Esophagus muscularis mucosa (tissue), 4 donors: ENCODE measurements around the gene CCDC181. TPM values are rescaled to one million over a fixed set of nuclear protein-coding genes. Genes with fewer than 3 reads are reported as not detected.

Experiments used
- DNase-seq: peaks from one replicate; pipeline ENCODE4 v3.0.0-alpha.2; 2017; ENCODE audit errors: extremely low spot score
- H3K27ac ChIP-seq, 4 donors: fragments of 200-600 bp; sonication (generic); replicated peaks in 1 of 4; 1 replicate in 3 of 4; 2 replicates in 1 of 4; pipeline ENCODE4 v1.5.1; 2016 to 2019; ENCODE audit warnings: mild to moderate bottlenecking in 1 of 4
- H3K27me3 ChIP-seq, 4 donors: fragments of 200-600 bp; sonication (generic); one replicate each; pipeline versions ENCODE4 v1.5.1 to v1.6.0; 2016 to 2019
- H3K36me3 ChIP-seq, 4 donors: fragments of 200-600 bp; sonication (generic); one replicate each; pipeline ENCODE4 v1.5.1; 2016 to 2019
- H3K4me1 ChIP-seq, 4 donors: fragments of 200-600 bp; sonication (generic); one replicate each; pipeline ENCODE4 v1.5.1; 2016 to 2019
- H3K4me3 ChIP-seq, 4 donors: fragments of 200-600 bp; sonication (generic); 1 replicate in 2 of 4; 2 replicates in 2 of 4; pipeline ENCODE4 v1.5.1; 2016 to 2019; ENCODE audit warnings: mild to moderate bottlenecking in 4 of 4, moderate library complexity in 1 of 4
- H3K9me3 ChIP-seq, 4 donors: fragments of 200-600 bp; sonication (generic); 1 replicate in 3 of 4; 2 replicates in 1 of 4; pipeline ENCODE4 v1.5.1; 2016 to 2019
- EP300 ChIP-seq: sonication (generic); formaldehyde crosslinking; IDR thresholded peaks from one replicate; pipeline ENCODE4 v1.6.1; 2017; ENCODE audit warnings: antibody characterized with exemption
- POLR2A ChIP-seq: fragments of 450-650 bp; IDR thresholded peaks from one replicate; pipeline ENCODE4 v1.6.1; 2017; ENCODE audit warnings: antibody characterized with exemption, moderate library complexity, mild to moderate bottlenecking, low read depth
- POLR2AphosphoS5 ChIP-seq, 2 donors: sonication (generic); formaldehyde crosslinking; IDR thresholded peaks; one replicate each; pipeline ENCODE4 v1.6.1; 2017; ENCODE audit warnings: antibody characterized with exemption in 2 of 2
- whole genome bisulfite sequencing: methylation state at CpG from one replicate; pipeline ENCODE4 v1.1.5; 2018; 5-methylcytosine and 5-hydroxymethylcytosine counted together
- intact Hi-C: fragments of 100-400 bp; cut with DNase I; formaldehyde crosslinking; loops from one replicate; pipeline ENCODE4 v1.15.1; 2023
- total RNA-seq, 4 donors: library from RNA; depleted of rRNA; stranded (reverse); fragments of >200 nt; gene quantifications; one replicate each; pipeline versions ENCODE4 v1.1.0 to v1.2.1, GENCODE V29; 2016
- TF ChIP-seq, protein P1 (sequence below), 3 experiments: fragments of 200-600 bp in 2 of 3; fragments of 450-650 bp in 1 of 3; sonication (generic) in 2 of 3; IDR thresholded peaks; one replicate each; pipeline ENCODE4 v1.5.1; 2017 to 2019; ENCODE audit warnings: antibody characterized with exemption in 3 of 3, mild to moderate bottlenecking in 2 of 3, moderate library complexity in 1 of 3

Gene CCDC181
- total RNA-seq, 4 donors from 2014 or later = 0.80 to 2.3 (median 0.91) TPM

DNA sequence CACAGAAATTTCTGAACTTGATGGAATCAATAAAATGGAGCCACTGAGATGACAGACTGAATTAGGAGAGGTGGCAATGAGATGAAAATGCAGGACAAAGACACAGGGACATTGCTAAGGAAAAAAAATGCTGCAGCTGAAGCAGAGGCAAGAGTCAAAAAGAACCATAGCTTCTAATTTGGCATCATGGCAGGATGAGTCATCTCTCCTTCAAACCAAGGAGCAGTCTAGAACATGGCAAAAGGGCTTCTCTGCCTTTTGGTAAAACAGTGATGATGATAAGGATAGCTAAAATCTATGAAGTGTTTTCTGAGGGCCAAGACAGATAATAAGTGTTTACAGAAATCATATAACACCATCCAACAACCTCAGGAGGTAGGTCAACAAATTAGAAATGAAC, 41.7 kb upstream of the CCDC181 start:
- Histone ChIP-seq H3K4me3 (no peak overlapping the region), H3K27me3 (no peaks in the 10 kb centered on the region), H3K27ac (no peak overlapping the region), H3K4me1 (peaks cover 0 to 11% (median 0%) of the 10 kb centered on the region in 4 donors), H3K36me3 (peaks cover 0 to 50% (median 18%) of the 10 kb centered on the region in 4 donors), H3K9me3 (no peaks in the 10 kb centered on the region)
- no peak for DNase-seq
- intact Hi-C loops = loop anchor here (2.0 kb wide), 1 partner anchor 78 kb away; no protein-coding TSS in a partner anchor
- TF ChIP-seq EP300 = no peak

DNA sequence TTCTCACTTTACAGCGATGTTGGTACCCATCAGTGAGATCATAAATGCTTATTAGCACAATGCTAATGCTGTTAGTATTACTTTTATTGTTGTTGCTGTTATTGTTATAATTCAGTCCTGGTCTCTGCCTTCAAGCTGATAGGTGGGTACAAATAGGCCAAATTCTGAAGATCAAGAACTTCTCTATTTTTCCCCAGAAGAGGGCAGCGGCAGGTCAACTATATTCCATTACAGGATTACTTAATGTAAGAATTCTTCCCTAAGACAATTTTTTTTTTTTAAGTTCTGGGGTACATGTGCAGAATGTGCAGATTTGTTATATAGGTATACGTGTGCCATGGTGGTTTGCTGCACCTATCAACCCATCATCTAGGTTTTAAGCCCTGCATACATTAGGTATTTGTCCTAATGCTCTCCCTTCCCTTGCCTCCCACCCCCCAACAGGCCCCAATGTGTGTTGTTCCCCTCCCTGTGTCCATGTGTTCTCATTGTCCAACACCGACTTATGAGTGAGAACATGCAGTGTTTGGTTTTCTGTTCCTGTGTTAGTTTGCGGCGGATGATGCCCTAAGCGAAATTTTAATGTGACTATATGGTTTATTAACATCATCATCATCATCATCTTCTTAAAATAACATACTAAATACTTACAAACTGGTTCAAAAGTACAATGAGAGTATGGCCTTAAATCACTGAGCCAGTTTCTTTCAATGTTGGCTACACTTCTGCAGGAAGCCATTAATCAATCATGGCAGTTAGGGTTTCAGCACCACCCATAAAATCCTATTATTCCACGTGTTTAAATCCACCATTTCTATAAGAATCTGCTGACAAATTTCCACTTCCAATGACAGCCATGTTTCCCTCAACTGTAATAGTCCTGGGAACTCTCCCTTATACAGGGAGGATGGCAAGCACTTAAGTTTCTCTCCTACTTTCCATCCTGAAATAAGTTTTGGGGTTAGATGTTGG, 39.3 kb upstream of the CCDC181 start:
- DNase-seq = no peak
- WGBS = 80% methylated on average over 8 of the region's 8 CpGs
- no peak overlapping the region for H3K27ac ChIP-seq
- TF ChIP-seq EP300 = no peak
- TF ChIP-seq POLR2AphosphoS5 (IDR thresholded peaks at IDR 0.05) = no peak
- TF ChIP-seq, protein P1, sequence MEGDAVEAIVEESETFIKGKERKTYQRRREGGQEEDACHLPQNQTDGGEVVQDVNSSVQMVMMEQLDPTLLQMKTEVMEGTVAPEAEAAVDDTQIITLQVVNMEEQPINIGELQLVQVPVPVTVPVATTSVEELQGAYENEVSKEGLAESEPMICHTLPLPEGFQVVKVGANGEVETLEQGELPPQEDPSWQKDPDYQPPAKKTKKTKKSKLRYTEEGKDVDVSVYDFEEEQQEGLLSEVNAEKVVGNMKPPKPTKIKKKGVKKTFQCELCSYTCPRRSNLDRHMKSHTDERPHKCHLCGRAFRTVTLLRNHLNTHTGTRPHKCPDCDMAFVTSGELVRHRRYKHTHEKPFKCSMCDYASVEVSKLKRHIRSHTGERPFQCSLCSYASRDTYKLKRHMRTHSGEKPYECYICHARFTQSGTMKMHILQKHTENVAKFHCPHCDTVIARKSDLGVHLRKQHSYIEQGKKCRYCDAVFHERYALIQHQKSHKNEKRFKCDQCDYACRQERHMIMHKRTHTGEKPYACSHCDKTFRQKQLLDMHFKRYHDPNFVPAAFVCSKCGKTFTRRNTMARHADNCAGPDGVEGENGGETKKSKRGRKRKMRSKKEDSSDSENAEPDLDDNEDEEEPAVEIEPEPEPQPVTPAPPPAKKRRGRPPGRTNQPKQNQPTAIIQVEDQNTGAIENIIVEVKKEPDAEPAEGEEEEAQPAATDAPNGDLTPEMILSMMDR (IDR thresholded peaks at IDR 0.05) = peak; percentile 38 to 44 (median 39)
- H3K9me3 ChIP-seq = no peaks in the 10 kb centered on the region
- no peaks in the 10 kb centered on the region for H3K27me3 ChIP-seq
- H3K4me3 ChIP-seq = no peak overlapping the region
- intact Hi-C loops = no loop called here
- peaks cover 0 to 50% (median 18%) of the 10 kb centered on the region in 4 donors for H3K36me3 ChIP-seq
- H3K4me1 ChIP-seq = no peaks in the 10 kb centered on the region

GRCh38 chr1:169465281-169465680, 38.0 kb upstream of the CCDC181 start:
- Histone ChIP-seq H3K9me3 (no peaks in the 10 kb centered on the region), H3K27ac (no peak overlapping the region), H3K36me3 (peaks cover 0 to 50% (median 18%) of the 10 kb centered on the region in 4 donors), H3K4me3 (no peak overlapping the region), H3K4me1 (peaks cover 0 to 6% (median 4%) of the 10 kb centered on the region in 4 donors), H3K27me3 (peaks cover 0 to 4% (median under 1%) of the 10 kb centered on the region in 4 donors)
- intact Hi-C loops = no loop called here
- no peak for DNase-seq
- TF ChIP-seq POLR2AphosphoS5 (IDR thresholded peaks at IDR 0.05) (no peak), POLR2A (no peak), EP300 (no peak)
- TF ChIP-seq, protein P1 (IDR thresholded peaks at IDR 0.05) = no peak

DNA sequence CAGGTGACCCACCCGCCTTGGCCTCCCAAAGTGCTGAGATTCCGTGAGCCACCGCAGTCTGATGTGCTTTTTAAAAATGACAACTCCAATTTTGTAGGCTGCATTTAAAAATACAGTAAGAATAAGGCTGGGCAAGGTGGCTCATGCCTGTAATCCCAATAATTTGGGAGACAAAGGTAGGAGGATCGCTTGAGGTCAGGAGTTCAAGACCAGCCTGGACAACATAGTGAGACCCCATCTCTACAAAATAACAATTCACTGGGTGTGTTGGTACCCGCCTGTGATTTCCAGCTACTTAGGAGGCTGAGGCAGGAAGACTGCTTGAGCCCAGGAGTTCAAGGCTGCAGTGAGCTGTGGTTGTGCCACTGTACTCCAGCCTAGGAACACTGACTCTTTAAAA, 35.1 kb upstream of the CCDC181 start:
- WGBS = 99% methylated on average over 5 of the region's 5 CpGs
- Histone ChIP-seq H3K27ac (no peak overlapping the region), H3K27me3 (peaks cover 0 to 8% (median 2%) of the 10 kb centered on the region in 4 donors), H3K4me3 (no peak overlapping the region), H3K9me3 (peaks cover 0 to 6% (median 3%) of the 10 kb centered on the region in 4 donors), H3K4me1 (peaks cover 0 to 10% (median 7%) of the 10 kb centered on the region in 4 donors), H3K36me3 (peaks cover 0 to 23% (median 9%) of the 10 kb centered on the region in 4 donors)
- DNase-seq = no peak
- intact Hi-C loops = no loop called here
- TF ChIP-seq POLR2AphosphoS5 (IDR thresholded peaks at IDR 0.05) (no peak), EP300 (no peak), POLR2A (no peak)
- TF ChIP-seq, protein P1 (IDR thresholded peaks at IDR 0.05) = no peak

DNA sequence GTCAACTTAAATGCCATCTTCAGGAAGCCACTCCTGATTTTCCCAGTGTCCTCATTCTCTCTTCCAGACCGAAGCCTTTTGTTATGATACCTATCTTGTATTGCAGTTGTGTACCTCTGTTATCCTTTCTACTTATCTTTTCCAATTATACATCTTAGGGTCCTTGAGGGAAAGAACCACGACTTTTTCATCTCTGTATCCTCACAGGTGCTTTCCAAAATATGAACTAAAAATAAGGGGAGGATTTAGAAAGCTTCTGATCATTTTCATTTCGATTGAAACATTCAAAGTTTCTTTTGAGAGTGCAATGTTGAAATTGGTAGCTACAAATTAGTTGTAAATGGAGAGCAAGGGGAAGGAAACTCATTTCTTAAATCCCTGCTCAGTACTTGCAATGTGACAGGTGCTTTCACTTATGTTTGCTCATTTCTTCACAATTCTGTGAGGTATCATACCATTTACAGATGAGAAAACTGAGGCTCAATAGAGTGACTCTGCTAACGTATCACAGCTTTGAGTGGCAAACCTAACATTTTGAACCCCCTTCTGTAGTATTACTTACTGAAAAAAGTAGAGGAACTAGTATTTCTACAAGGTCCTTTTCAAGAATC, 34.2 kb upstream of the CCDC181 start:
- intact Hi-C loops = no loop called here
- TF ChIP-seq POLR2AphosphoS5 (IDR thresholded peaks at IDR 0.05) (no peak), EP300 (no peak), POLR2A (no peak)
- TF ChIP-seq, protein P1 (IDR thresholded peaks at IDR 0.05) = no peak
- Histone ChIP-seq H3K36me3 (peaks cover 0 to 15% (median 3%) of the 10 kb centered on the region in 4 donors), H3K27me3 (peaks cover 0 to 8% (median 2%) of the 10 kb centered on the region in 4 donors), H3K27ac (no peak overlapping the region), H3K4me1 (peaks cover 0 to 10% (median 7%) of the 10 kb centered on the region in 4 donors), H3K9me3 (peaks cover 0 to 15% (median 10%) of the 10 kb centered on the region in 4 donors), H3K4me3 (no peak overlapping the region)
- DNase-seq = no peak
- 87% methylated on average over 4 of the region's 4 CpGs for WGBS
